NCI-H1694 treated with DMSO at 0.1 percent for 48 hours (cell line): ENCODE results near the gene NLRP5.
"Not testable (repeated sequence)": the region's sequence is repeated elsewhere in the genome, so short reads cannot be mapped to it uniquely, and the experiment has no call there.

Source experiments
- DNase-seq: peaks from one replicate; lab custom pipeline; 2025; lab: John Stamatoyannopoulos, UW

NLRP5 gene

GRCh38 chr19:56076498-56076897 is 89.9 kb downstream of the NLRP5 start:
- no peak for DNase-seq

DNA sequence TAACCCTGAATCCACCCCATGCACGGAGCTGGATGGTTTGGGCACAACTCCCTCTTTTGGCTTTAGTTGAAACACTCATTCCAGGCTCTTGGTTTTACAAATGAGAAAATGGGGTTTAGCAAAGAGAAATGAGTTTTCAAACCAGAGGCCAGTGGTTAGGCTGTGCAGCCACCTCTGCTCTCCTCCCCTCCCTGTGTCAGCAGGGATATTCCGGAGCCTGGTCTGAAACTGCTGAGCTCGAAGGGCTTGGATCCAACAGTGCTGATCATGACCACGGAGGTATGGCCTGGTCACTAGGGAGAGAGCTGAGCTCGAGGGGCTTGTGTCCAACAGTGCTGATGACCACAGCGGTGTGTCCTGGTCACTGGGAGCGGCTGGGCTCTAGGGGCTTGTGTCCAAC is 93.0 kb downstream of the NLRP5 start:
- DNase-seq = no peak

- peak; percentile 31 for DNase-seq
Measured at GRCh38 chr19:56080669-56081401, 94.3 kb downstream of the NLRP5 start.

- DNase-seq = no peak
Measured at GRCh38 chr19:56083668-56084067, 97.1 kb downstream of the NLRP5 start.

DNA sequence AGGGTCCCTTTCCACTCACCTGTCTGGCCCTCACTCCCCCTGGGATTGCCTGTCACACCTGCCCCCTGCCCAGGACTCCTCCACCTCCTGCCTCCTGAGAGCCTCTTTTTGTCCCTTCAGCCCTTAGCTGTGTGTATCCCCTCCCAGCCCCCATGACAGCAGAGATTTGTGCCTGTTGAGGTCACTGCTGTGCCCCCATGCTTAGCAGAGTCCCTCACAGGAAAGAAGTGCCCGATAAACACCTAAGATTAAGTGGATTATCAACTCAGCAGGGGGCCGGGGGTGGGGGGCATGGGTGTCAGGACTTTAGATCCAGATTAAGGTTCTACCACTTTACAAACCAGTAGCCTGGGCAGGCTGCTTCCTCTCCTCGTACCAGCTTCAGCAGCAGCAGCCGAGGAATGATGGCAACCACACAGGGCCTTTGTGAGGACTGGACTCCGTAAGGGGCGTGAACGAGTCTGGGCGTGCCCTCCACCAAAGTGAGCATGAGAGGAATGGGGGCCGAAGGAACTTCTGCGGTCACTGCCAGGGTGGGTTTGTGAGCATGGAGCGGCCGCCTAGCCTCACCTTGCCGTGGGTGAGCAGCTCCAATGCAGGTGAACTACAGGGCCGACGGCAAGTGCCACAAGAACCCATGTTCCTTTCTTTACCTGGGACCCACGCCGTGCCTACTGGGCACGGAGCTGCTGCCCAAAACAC is 98.4 kb downstream of the NLRP5 start:
- DNase-seq = no peak

GRCh38 chr19:56085571-56086275 is 99.1 kb downstream of the NLRP5 start:
- DNase-seq = no peak

- no peak for DNase-seq
Measured at GRCh38 chr19:56086671-56087430, 100.3 kb downstream of the NLRP5 start.

- no peak for DNase-seq
Measured at GRCh38 chr19:56087647-56088496, 101.3 kb downstream of the NLRP5 start.

DNA sequence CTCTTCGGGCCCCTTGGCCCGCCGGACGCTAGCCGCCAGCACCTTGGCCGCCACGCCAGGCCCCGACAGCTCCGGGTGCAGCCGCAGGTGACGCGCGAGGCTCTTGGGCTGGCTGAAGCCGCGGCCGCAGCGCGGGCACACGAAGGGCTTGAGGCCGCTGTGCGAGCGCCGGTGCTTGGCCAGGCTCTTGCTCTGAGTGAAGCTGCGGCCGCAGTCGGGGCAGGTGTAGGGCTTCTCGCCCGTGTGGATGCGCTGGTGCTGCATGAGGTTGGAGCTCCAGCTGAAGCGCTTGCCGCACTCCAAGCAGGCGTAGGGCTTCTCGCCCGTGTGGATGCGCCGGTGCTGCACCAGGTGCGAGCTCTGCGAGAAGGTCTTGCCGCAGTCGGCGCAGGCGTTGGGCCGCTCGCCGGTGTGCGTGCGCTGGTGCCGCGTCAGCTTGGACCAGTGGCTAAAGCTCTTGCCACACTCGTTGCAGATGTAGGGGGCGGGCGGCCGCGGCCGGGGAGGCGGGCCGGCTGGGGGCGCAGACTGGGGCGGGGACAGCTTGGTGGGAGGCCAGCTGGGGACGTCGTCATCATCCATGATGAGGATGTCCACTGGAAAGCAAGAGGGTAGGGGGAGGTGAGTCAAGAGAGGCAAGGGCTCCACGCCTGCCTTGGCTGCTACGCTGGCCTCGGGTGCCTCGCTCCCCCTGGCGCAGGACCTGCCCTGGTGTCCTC is 102.1 kb downstream of the NLRP5 start:
- DNase-seq = no peak

GRCh38 chr19:56089344-56089743 is 102.8 kb downstream of the NLRP5 start:
- DNase-seq = no peak

DNA sequence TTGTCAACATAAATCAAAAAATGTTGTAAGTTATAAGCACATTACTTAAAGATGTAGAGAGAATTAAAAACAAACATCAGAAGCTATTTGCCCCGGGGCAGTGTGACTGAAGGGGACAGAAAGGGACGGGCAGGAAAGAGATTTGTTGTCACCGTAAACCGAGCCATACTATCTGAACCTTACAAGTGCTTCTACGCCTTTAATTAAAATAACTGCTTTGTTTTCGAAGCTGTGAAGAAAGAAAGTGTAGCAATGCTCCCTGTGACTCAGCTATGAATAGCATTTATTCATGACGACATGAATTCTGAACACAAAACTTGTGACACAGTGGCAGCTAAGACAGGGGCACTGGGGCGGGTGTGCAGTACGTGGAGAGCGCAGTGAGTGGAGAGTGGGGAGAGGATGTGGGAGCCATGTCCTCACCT is 104.5 kb downstream of the NLRP5 start:
- no peak for DNase-seq

GRCh38 chr19:56091751-56092546 is 105.4 kb downstream of the NLRP5 start:
- DNase-seq = no peak

- no peak for DNase-seq
Measured at GRCh38 chr19:56092685-56093631, 106.4 kb downstream of the NLRP5 start.

DNA sequence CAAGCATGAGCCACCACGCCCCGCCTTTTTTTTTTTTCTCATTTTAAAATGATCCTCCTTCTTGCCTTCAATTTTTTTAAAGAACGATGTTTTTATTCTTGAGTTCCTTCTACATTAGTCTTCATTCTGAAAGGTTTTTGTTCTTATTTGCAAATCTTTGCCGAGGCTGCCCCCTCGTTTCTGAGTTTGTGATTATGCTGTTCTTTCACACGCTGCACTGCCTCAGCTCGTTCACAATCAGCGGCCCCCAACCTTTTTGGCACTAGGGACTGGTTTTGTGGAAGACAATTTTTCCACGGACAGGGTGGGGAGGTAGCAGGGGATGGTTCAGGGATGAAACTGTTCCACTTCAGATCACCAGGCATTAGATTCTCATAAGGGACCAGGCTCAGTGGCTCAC is 107.9 kb downstream of the NLRP5 start:
- no peak for DNase-seq

GRCh38 chr19:56096665-56097064 is 110.1 kb downstream of the NLRP5 start:
- no peak for DNase-seq

DNA sequence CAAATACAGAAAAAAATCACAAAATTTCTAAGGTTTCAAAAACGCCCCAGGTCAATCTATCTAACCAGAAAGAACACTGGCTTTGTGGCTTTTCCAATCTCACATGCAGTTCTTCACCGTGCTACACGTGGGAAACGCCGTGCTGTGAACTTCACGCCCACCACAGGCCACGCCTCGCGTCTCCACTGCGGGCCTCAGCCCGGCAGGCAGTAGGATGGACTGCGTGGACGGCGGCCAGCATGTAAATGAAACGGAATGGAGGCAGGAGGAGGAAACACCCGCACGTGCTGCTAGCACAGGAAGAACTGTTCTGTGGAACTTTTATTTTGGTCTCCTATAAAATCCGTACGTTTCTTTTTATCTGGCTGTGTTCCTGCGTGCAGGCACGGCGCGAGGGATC is 110.7 kb downstream of the NLRP5 start:
- no peak for DNase-seq

GRCh38 chr19:56097776-56098175 is 111.2 kb downstream of the NLRP5 start:
- no peak for DNase-seq

GRCh38 chr19:56098237-56098636 is 111.7 kb downstream of the NLRP5 start:
- DNase-seq = not testable (repeated sequence)
